Subcutaneous adipose tissue (tissue), 4 donors: ENCODE results near the gene CLDN24. TPM values are rescaled to one million over a fixed set of nuclear protein-coding genes. Genes with fewer than 3 reads are reported as not detected.

Experiments used
- total RNA-seq, 4 donors: library from RNA; depleted of rRNA; stranded (reverse); fragments of >200 nt; gene quantifications; one replicate each; pipeline ENCODE4 v1.1.0, GENCODE V29; 2016
- TF ChIP-seq, protein P1 (sequence below): fragments of 450-650 bp; IDR thresholded peaks from one replicate; pipeline ENCODE4 v1.5.1; 2016; ENCODE audit warnings: low read depth, mild to moderate bottlenecking, control low read depth, antibody characterized with exemption, moderate library complexity

CLDN24 gene
- total RNA-seq, 4 donors from 2014 or later: 1.5 TPM; not detected in 3

GRCh38 chr4:183300655-183301054 is 21.6 kb downstream of the CLDN24 start:
- TF ChIP-seq, protein P1, sequence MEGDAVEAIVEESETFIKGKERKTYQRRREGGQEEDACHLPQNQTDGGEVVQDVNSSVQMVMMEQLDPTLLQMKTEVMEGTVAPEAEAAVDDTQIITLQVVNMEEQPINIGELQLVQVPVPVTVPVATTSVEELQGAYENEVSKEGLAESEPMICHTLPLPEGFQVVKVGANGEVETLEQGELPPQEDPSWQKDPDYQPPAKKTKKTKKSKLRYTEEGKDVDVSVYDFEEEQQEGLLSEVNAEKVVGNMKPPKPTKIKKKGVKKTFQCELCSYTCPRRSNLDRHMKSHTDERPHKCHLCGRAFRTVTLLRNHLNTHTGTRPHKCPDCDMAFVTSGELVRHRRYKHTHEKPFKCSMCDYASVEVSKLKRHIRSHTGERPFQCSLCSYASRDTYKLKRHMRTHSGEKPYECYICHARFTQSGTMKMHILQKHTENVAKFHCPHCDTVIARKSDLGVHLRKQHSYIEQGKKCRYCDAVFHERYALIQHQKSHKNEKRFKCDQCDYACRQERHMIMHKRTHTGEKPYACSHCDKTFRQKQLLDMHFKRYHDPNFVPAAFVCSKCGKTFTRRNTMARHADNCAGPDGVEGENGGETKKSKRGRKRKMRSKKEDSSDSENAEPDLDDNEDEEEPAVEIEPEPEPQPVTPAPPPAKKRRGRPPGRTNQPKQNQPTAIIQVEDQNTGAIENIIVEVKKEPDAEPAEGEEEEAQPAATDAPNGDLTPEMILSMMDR: no peak

DNA sequence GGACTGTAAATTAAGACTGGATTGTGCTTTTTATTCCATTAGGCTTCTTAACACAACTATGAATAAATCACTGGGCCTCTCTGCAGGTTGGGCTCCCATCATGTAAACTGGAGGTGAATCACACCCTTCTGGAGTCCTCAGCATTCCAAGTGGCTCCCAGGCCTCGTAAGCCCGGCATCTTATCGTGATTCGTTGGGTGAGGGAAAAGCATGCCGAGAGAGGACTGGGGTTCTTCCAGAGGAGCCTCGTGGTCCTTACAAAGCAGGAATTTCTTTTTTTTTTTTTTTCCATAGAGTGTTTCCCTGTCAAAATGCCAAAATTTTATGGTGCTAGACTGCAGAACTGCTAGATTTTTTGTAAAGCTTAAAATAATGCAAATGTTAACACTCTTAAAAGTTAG is 22.2 kb downstream of the CLDN24 start:
- TF ChIP-seq, protein P1: no peak

GRCh38 chr4:183299464-183299863 is 22.8 kb downstream of the CLDN24 start:
- TF ChIP-seq, protein P1: no peak

GRCh38 chr4:183297675-183298074 is 24.6 kb downstream of the CLDN24 start:
- TF ChIP-seq, protein P1: no peak

DNA sequence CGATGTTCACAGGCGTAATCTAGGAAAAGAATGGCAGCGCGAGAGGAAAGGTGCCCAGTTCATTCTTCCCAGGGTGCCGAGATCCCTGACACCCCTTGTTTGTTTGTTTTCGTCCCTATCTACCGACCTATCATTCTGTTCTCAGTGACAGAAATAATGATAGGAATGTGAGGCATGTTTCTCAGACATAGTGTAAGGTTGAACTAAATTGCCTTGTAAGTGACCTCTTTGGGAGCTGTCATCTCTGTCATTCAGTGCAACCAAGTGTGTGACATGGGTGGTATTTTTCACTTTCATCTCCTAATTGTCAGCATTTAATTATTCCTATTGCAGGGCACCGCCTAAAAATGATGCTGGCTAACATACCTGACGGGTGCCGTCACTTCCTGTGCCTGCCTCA is 26.5 kb downstream of the CLDN24 start:
- TF ChIP-seq, protein P1: no peak

DNA sequence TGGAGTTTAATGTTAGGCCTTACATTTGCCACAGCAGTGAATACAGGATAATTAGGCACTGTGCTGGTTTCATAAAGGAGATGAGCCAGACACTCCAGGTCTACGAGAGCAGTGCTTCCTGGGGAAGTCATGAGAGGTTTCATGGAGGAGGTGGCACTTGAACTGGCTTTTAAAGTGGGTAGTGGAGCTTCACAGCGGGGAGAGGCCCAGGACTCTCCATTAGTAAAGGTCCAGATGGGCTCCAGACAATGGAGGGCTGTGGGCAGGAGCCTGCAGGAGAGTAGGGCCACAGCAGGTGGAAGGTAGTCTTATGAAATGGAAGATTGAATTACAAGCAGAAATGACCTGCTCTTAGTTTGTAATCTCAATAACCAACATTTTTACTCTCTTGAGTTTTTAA is 31.2 kb downstream of the CLDN24 start:
- TF ChIP-seq, protein P1: no peak

DNA sequence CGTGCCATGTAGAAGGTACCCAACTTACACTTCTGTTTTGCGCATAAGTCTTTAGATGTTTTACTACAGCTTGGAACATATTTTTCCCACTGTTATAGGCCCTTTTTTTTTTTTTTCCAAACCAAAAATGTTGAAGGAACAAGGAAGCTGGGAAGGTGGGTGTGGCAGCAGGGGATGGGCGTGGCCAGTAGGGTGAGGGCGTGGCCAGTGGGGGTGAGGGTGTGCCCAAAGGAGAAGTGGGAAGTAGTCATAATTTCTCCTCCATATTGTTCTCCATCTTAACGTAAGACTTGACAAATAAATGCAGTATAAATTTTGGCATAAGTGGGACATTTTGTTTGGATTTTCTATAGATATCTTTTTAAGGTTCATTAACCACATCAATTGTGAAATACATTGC is 32.5 kb downstream of the CLDN24 start:
- TF ChIP-seq, protein P1: no peak

GRCh38 chr4:183288955-183289354 is 33.3 kb downstream of the CLDN24 start:
- TF ChIP-seq, protein P1: no peak
